SK-N-SH (cell line): Measurements from ENCODE around the gene GARS1. TPM values are rescaled to one million over a fixed set of nuclear protein-coding genes. Genes with fewer than 3 reads are reported as not detected.

ENCODE experiments used
- CTCF ChIA-PET: fragments of 300-600, 350-600 bp; formaldehyde crosslinking; extraction: SDS; loops from one replicate; lab custom pipeline; 2021; lab: Yijun Ruan, JAX
- POLR2A ChIA-PET: fragments of 350-600 bp; sonication (Branson Sonifier 250); formaldehyde crosslinking; extraction: SDS; loops from one replicate; lab custom pipeline; 2020; ENCODE audit warnings: antibody characterized with exemption, inconsistent platforms; lab: Yijun Ruan, JAX
- DNase-seq: peaks from one replicate; pipeline ENCODE4 v3.0.0; 2012
- H2AFZ ChIP-seq: fragments of 200-600 bp; sonication (generic); 2 replicates; pipeline ENCODE4 v1.8.1; 2016; ENCODE audit warnings: antibody characterized with exemption, mild to moderate bottlenecking, low read depth
- H3F3A ChIP-seq: fragments of 200-600 bp; sonication (generic); replicated peaks from 2 replicates; pipeline ENCODE3; 2016; ENCODE audit warnings: antibody characterized with exemption, mild to moderate bottlenecking; ENCODE audit not compliant: insufficient read depth
- H3K27ac ChIP-seq, 2 experiments: fragments of 200-500 bp in 1 of 2; fragments of 200-600 bp in 1 of 2; sonication (Bioruptor generic) in 1 of 2; sonication (generic), shearing (Covaris generic) in 1 of 2; 2 replicates each; pipeline versions ENCODE4 v1.5.1 to v1.6.1; 2014 to 2016; ENCODE audit warnings: low read depth in 2 of 2, inconsistent platforms in 1 of 2, low read length in 1 of 2, mild to moderate bottlenecking in 1 of 2, mixed read lengths in 1 of 2
- H3K27me3 ChIP-seq: fragments of 200-600 bp; sonication (generic), shearing (Covaris generic); 2 replicates; pipeline ENCODE4 v1.6.1; 2016; ENCODE audit warnings: mixed run types; ENCODE audit not compliant: insufficient read depth
- H3K36me3 ChIP-seq, 2 experiments: fragments of 200-500 bp in 1 of 2; fragments of 200-600 bp in 1 of 2; sonication (Bioruptor generic) in 1 of 2; sonication (generic) in 1 of 2; replicated peaks in 1 of 2; 2 replicates each; pipeline versions ENCODE3 to v1.5.1; 2014 to 2016; ENCODE audit warnings: low read length in 1 of 2, mild to moderate bottlenecking in 1 of 2; ENCODE audit not compliant: insufficient read depth in 2 of 2, control insufficient read depth in 1 of 2
- H3K4me1 ChIP-seq, 2 experiments: fragments of 200-500 bp in 1 of 2; fragments of 200-600 bp in 1 of 2; sonication (Bioruptor generic) in 1 of 2; sonication (generic), shearing (Covaris generic) in 1 of 2; 2 replicates each; pipeline versions ENCODE4 v1.5.1 to v1.6.1; 2014 to 2016; ENCODE audit warnings: low read depth in 1 of 2, low read length in 1 of 2, mixed run types in 1 of 2; ENCODE audit not compliant: insufficient read depth in 2 of 2, control insufficient read depth in 1 of 2
- H3K4me2 ChIP-seq: fragments of 200-600 bp; sonication (generic), shearing (Covaris generic); 2 replicates; pipeline ENCODE4 v1.6.1; 2017; ENCODE audit warnings: mixed run types
- H3K4me3 ChIP-seq, 2 experiments: fragments of 200-500 bp in 1 of 2; fragments of 200-600 bp in 1 of 2; sonication (Bioruptor generic) in 1 of 2; sonication (generic), shearing (Covaris generic) in 1 of 2; 2 replicates each; pipeline versions ENCODE4 v1.5.1 to v1.8.1; 2014 to 2016; ENCODE audit warnings: low read depth in 2 of 2, inconsistent platforms in 1 of 2, low read length in 1 of 2, mild to moderate bottlenecking in 1 of 2, mixed read lengths in 1 of 2, moderate library complexity in 1 of 2
- H3K79me2 ChIP-seq: fragments of 200-600 bp; sonication (generic); 2 replicates; pipeline ENCODE4 v1.8.1; 2017; ENCODE audit warnings: mild to moderate bottlenecking; ENCODE audit not compliant: insufficient read depth
- H3K9ac ChIP-seq: fragments of 200-600 bp; sonication (generic); 2 replicates; pipeline ENCODE4 v1.6.1; 2017; ENCODE audit warnings: mixed run types
- H3K9me2 ChIP-seq: fragments of 200-600 bp; sonication (generic); 2 replicates; pipeline ENCODE4 v1.6.1; 2017; ENCODE audit warnings: mixed run types
- H3K9me3 ChIP-seq: fragments of 200-600 bp; sonication (generic); 2 replicates; pipeline ENCODE4 v1.6.1; 2017; ENCODE audit warnings: mixed run types, mild to moderate bottlenecking, moderate library complexity
- H4K20me1 ChIP-seq: fragments of 200-600 bp; sonication (generic); 2 replicates; pipeline ENCODE4 v1.6.1; 2017; ENCODE audit warnings: mild to moderate bottlenecking, mixed run types; ENCODE audit not compliant: insufficient read depth
- EP300 ChIP-seq, 2 experiments: IDR thresholded peaks; 2 replicates each; pipeline versions ENCODE4 v1.4.0 to v1.6.1; 2012; ENCODE audit warnings: borderline replicate concordance in 1 of 2, low read depth in 1 of 2, low read length in 1 of 2
- FOSL2 ChIP-seq: IDR thresholded peaks from 2 replicates; pipeline ENCODE4 v1.4.0; 2012; ENCODE audit warnings: low read depth, mild to moderate bottlenecking, moderate library complexity, borderline replicate concordance
- GABPA ChIP-seq: IDR thresholded peaks from 2 replicates; pipeline ENCODE4 v1.4.0; 2012; ENCODE audit warnings: low read depth, mild to moderate bottlenecking
- MXI1 ChIP-seq: IDR thresholded peaks from 2 replicates; pipeline ENCODE4 v1.6.1; 2012; ENCODE audit warnings: mild to moderate bottlenecking, low read depth, low read length, improper control_type of control experiment
- NRF1 ChIP-seq: IDR thresholded peaks from 2 replicates; pipeline ENCODE4 v1.6.1; 2012; ENCODE audit warnings: low read depth, mild to moderate bottlenecking, low read length
- RCOR1 ChIP-seq: fragments of 150-350 bp; IDR thresholded peaks from 2 replicates; pipeline ENCODE4 v1.6.1; 2017; ENCODE audit warnings: antibody characterized with exemption, low read length
- REST ChIP-seq: IDR thresholded peaks from 2 replicates; pipeline ENCODE4 v1.6.1; 2012; ENCODE audit warnings: mild to moderate bottlenecking, low read depth, low read length, moderate library complexity
- WGBS: methylation state at CpG from one replicate; pipeline ENCODE4 v1.1.6; 2017; ENCODE audit warnings: low lambda C conversion rate; 5-methylcytosine and 5-hydroxymethylcytosine counted together
- polyA plus RNA-seq, 3 experiments: library from polyadenylated mRNA; depleted of rRNA; stranded (reverse); fragments of >200 nt; gene quantifications; 2 replicates each; pipeline ENCODE4 v1.2.3, GENCODE V29; 2012

Gene GARS1
- polyA plus RNA-seq, 1 of the 3 experiments (the other 2 are of a cell fraction) = 301 TPM

- no peak for TF ChIP-seq REST
- no peak for TF ChIP-seq MXI1
- TF ChIP-seq GABPA = no peak
- no peak for TF ChIP-seq RCOR1
These were observed 37.4 kb upstream of the GARS1 start (continued) for GRCh38 chr7:30557245-30557644.

- no peaks in the 10 kb centered on the region for H4K20me1 ChIP-seq
- TF ChIP-seq NRF1 (no peak), EP300 (IDR thresholded peaks at IDR 0.05; ENCODE audit: borderline replicate concordance in 1 of 2, low read depth in 1 of 2, low read length in 1 of 2) (no peak), REST (no peak), FOSL2 (no peak)
- TF ChIP-seq, all 33 proteins: peak for 0
- no peaks in the 10 kb centered on the region for H3F3A ChIP-seq
- no peak overlapping the region for H3K9ac ChIP-seq
- DNase-seq = no peak
- no peaks in the 10 kb centered on the region for H3K9me2 ChIP-seq
- H3K36me3 ChIP-seq = peaks cover 20 to 23% of the 10 kb centered on the region in 2 experiments
- H3K9me3 ChIP-seq = no peaks in the 10 kb centered on the region
- H2AFZ ChIP-seq = no peak overlapping the region
- H3K27me3 ChIP-seq = no peaks in the 10 kb centered on the region
- 93% methylated on average over 5 of the region's 5 CpGs for WGBS
- no peak overlapping the region for H3K4me2 ChIP-seq
- H3K27ac ChIP-seq = no peak overlapping the region
- H3K79me2 ChIP-seq = no peaks in the 10 kb centered on the region
- peaks cover 0 to 19% of the 10 kb centered on the region in 2 experiments; a peak in 1 of 4 replicates for H3K4me1 ChIP-seq
- POLR2A ChIA-PET = no interaction called here
- CTCF ChIA-PET = interaction anchor here (0.5 to 14.7 kb wide), 4 partner anchors 10 to 402 kb away, joined by 3 to 294 read pairs (median 134); no protein-coding TSS in a partner anchor
- no peak overlapping the region for H3K4me3 ChIP-seq
These were observed 35.1 kb upstream of the GARS1 start for GRCh38 chr7:30559611-30560010.
